Breast epithelium (tissue), 3 donors: ENCODE results near the gene HIVEP3.

Experiments used
- CTCF ChIP-seq, 3 donors: fragments of 450-650 bp; IDR thresholded peaks; one replicate each; pipeline ENCODE4 v1.5.1; 2016 to 2017; ENCODE audit warnings: antibody characterized with exemption in 3 of 3, mild to moderate bottlenecking in 3 of 3, moderate library complexity in 3 of 3
- POLR2A ChIP-seq: fragments of 450-650 bp; IDR thresholded peaks from one replicate; pipeline ENCODE4 v1.6.1; 2016; ENCODE audit warnings: antibody characterized with exemption, mild to moderate bottlenecking, moderate library complexity
- POLR2AphosphoS5 ChIP-seq, 3 donors: sonication (generic); formaldehyde crosslinking; IDR thresholded peaks; one replicate each; pipeline ENCODE4 v1.6.1; 2017; ENCODE audit warnings: antibody characterized with exemption in 3 of 3

- no peak for TF ChIP-seq POLR2A
- no peak for TF ChIP-seq CTCF (IDR thresholded peaks at IDR 0.05)
- no peak for TF ChIP-seq POLR2AphosphoS5 (IDR thresholded peaks at IDR 0.05)
Measured at GRCh38 chr1:41631154-41631553, 287.6 kb downstream of the HIVEP3 start.
